GM18520 (cell line): ENCODE results near the gene FCGR2B.
"Not testable (repeated sequence)": the region's sequence is repeated elsewhere in the genome, so short reads cannot be mapped to it uniquely, and the experiment has no call there.

Source experiments
- ATAC-seq: cut with Tn5 transposase; IDR thresholded peaks from one replicate; pipeline ENCODE4 v1.9.1; 2021; ENCODE audit not compliant: unreplicated experiment

FCGR2B gene

GRCh38 chr1:161644855-161645254, 18.1 kb upstream of the FCGR2B start:
- not testable (repeated sequence) for ATAC-seq

DNA sequence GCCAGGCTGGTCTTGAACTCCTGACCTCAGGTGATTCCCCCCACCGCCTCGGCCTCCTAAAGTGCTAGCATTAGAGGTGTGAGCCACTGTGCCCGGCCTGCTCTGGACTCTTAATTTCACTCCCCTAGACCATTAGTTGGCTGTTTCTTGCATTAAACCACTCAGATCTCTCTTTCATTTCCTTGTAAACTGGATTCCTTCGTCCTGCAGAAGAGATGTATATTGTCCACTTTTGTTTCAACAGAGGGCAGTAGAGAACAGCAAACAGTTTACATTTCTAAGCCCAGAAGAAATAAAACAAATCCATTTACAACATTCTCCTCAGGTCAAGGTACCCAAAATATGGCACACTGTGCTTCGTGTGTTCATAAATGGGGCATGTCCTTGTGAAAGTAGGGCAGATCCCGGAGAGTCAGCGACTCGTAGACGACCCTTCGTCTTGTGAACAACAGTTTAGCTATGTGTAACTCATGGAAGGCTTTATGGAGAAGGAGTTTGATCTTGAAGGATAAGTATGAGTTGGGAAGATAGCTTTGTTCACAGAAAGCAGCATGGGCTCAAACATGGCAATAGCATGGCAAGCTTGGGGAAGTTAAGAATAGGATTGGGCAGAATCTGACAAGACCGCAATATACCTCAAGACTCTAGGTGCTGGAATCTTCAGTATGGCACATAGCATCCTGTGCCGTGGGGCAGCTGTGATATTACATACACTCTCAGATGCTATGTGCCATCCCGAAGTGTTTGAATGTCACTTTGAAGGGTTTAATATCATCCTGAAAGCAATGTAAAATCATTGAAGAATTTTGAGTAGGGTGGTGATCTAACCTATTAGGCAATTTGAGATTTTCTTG, 15.2 kb upstream of the FCGR2B start:
- ATAC-seq: peak; percentile 43

- ATAC-seq: not testable (repeated sequence)
These were observed 9.4 kb upstream of the FCGR2B start for GRCh38 chr1:161653541-161653940.

DNA sequence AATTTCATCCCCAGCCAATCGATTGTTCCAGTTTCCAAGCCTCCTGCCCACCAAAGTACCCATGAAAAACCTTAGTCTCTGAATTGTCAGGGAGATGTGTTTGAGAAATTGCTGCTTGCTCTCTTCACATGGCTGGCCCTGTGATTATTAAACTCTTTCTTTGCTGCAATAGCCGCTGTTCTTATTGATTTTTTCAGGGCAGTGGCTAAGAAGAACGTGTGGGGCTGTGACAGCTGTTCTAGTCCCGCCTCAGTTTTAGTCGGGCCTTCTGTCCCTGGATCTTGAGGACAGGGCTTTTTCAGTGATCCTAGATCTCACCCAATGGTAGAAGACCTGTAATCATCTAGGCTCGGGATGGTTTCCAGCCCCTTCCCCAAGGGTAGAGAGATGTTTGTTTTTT, 9.0 kb upstream of the FCGR2B start:
- ATAC-seq: not testable (repeated sequence)

DNA sequence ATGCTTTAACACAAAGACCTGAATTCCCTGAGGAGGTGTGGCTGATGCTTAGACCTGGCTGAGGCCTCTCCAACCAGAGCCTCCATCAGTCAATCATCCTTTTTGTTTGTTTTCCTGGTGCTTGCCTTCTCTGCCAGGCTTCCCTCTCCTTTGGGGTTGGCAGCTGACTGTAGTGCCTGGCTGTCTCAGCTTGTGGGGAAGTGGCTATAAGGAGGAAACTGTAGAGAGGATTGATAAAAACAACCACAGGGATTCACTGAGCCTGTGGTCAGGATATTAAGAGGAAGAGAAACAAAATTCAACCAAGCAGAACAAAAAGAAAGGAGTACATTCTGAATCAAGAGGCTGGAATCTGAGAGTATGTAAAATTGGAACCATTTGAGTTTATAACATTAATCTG, 4.4 kb upstream of the FCGR2B start:
- not testable (repeated sequence) for ATAC-seq

- ATAC-seq: not testable (repeated sequence)
These were observed 1.2 kb upstream of the FCGR2B start for GRCh38 chr1:161661660-161662311.

- ATAC-seq: not testable (repeated sequence)
These were observed 626 bp downstream of the FCGR2B start for GRCh38 chr1:161663569-161663968.

- ATAC-seq: not testable (repeated sequence)
These were observed 1.7 kb downstream of the FCGR2B start for GRCh38 chr1:161664689-161665088.

- not testable (repeated sequence) for ATAC-seq
These were observed 8.4 kb downstream of the FCGR2B start for GRCh38 chr1:161671045-161672020.

DNA sequence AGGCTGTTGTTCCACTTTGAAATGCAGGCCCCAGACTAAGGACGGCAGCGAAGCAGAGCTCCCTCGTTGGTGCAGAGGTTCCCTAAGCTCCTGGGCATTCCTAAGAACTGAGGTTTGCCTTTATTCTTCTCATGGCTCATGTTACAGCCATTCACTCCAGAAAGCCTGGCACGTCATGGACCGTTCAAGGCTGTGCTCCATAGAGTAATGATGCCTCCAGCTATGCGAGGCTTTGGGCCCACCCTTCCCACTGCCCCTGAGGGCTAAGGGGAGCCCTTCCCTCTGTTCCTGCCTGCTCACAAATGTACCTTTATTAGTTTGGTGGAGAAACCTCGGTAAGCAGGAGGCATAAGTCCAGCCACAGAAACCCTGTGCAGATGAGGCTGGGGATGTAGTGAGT, 10.5 kb downstream of the FCGR2B start:
- ATAC-seq: not testable (repeated sequence)

DNA sequence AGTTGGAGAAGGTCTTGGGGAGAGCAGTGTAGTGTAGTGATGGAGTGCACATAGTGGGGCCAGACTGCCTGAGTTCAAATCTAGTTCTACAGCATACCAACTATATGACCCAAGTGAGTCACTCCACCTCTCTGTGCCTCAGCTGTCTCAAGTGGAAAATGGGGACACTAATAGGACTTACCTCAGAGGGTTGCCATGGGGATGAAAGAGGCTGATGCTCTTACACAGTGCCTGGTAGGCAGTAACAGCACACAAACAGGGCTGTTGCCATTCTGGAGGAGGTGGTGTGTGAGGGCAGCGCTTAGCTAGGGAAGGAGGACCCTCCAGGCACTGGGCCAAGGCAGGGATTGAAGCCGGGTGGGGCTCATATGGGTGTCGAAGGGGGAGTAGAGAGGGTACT, 11.5 kb downstream of the FCGR2B start:
- ATAC-seq: not testable (repeated sequence)

- ATAC-seq: not testable (repeated sequence)
These were observed 12.0 kb downstream of the FCGR2B start for GRCh38 chr1:161674908-161675307.

DNA sequence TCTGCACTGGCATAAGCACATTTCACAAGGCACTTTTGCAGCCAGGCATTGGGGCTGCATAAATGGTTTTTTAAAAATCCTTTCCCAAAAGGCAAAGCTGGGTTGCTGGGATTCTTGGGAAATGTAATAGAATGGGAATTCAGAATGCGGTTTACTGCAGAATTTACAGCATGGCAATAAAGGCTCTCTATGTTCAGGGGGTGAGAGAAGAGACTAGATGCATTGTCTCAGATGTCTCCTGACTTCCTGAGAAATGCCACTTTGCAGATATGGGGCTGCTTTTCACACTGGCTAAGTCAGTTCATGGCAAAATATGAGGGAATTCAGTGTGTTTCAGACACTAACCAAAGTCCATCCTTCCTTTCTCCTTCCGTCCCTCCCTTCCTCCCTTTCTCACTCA, 13.5 kb downstream of the FCGR2B start:
- no peak for ATAC-seq

DNA sequence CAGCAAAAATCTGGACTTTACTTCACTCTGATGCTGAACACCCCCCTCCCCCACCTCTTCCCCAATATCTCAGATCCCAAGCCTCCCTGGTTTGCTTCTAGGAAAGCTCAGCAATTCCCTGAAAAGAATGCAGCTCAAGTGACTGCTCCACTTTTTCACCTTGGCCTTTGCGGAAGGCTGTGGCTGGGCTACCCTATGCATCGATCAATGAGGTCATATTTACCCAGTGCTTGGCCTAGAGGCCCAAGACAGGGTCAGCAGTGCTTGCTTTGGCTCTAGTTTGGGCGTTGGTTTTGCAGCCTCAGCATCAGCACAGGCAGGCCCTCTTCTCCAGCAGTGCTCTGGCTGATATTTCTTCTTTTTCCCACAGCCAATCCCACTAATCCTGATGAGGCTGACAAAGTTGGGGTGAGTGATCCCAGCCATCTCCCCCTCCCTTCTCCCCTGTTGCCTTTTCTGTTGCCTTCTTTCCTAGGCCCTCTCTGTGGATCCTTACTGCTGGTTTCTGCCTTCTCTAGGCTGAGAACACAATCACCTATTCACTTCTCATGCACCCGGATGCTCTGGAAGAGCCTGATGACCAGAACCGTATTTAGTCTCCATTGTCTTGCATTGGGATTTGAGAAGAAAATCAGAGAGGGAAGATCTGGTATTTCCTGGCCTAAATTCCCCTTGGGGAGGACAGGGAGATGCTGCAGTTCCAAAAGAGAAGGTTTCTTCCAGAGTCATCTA, 14.2 kb downstream of the FCGR2B start:
- ATAC-seq: no peak

- ATAC-seq: no peak
These were observed 15.6 kb downstream of the FCGR2B start for GRCh38 chr1:161678500-161678899.

DNA sequence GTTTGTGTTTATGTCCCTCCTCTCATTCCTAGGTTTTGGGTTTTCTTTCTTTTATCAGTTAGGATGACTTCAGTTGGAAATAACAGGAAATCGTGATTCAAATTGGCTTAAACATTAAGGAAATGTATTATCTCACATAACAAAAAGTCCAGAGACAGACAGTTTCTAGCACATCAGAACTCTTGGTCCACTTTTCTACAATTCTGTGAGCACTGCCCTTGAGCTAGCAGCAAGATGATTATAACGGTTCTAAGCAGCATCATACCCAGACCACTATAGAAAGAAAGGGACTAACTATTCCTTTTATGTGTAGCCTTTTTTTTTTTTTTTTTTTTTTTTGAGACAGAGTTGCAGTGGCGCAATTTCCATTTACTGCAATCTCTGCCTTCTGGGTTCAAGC, 18.9 kb downstream of the FCGR2B start:
- ATAC-seq: no peak

- ATAC-seq: no peak
These were observed 26.0 kb downstream of the FCGR2B start for GRCh38 chr1:161688946-161689345.

DNA sequence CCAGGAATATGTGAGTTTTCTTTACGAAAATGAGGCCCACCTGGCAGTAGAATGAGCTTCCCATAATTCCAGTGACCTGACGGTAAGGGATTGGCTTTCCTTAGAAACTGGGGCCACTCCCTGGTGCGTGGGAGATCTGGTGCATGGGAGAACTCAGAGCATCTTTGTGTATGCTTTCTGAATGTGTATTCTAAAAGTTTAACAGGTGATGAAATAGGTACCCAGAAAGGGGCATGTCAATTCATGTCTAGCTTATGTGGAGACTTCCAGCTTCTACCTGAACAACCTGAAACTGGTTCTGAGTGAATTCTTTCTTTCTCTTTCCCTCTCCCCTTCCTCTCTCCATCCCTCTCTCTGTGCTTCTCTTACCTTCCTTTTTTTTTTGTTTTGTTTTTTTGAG, 28.9 kb downstream of the FCGR2B start:
- ATAC-seq: no peak

DNA sequence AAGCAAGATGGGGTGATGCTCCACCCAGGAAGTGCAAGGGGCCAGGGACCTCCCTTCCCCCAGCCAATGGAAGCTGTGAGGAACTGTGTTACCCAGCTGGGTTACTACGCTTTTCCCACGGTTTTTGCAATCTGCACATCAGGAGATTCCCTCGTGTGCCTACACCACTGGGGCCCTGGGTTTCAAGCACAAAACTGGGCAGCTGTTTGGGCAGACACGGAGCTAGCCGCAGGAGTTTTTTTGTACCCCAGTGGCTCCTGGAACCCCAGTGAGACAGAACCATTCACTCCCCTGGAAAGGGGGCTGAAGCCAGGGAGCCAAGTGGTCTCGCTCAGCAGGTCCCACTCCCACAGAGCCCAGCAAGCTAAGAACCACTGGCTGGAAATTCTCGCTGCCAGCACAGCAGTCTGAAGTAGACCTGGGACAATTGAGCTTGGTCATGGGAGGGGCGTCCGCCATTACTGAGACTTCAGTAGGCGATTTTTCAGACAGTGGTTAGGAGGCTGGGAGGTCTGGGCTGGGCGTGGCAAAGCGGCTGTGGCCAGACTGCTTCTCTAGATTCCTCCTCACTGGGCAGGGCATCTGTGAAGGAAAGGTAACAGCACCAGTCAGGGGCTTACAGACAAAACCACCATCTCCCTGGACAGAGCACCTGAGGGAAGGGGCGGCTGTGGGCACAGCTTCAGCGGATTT, 30.2 kb downstream of the FCGR2B start:
- ATAC-seq: not testable (repeated sequence)

GRCh38 chr1:161698302-161698701, 35.4 kb downstream of the FCGR2B start:
- not testable (repeated sequence) for ATAC-seq
